Kasumi-1 (cell line): ENCODE results near the gene SLX1A.
"Not testable (repeated sequence)": the region's sequence is repeated elsewhere in the genome, so short reads cannot be mapped to it uniquely, and the experiment has no call there.

Experiments
- DNase-seq, 2 experiments: peaks; one replicate each; lab custom pipeline; 2025; lab: John Stamatoyannopoulos, UW

The SLX1A gene

GRCh38 chr16:30184096-30184890, 9.4 kb upstream of the SLX1A start:
- peak; percentile 57 to 62 for DNase-seq

GRCh38 chr16:30184891-30185682, 8.6 kb upstream of the SLX1A start:
- DNase-seq: no peak

GRCh38 chr16:30185683-30186421, 7.8 kb upstream of the SLX1A start:
- peak; percentile 94 for DNase-seq

- no peak for DNase-seq
Measured at GRCh38 chr16:30186444-30186781, 7.3 kb upstream of the SLX1A start.

- DNase-seq: peak in 1 of 2 experiments; percentile 19
Measured at GRCh38 chr16:30186782-30187555, 6.7 kb upstream of the SLX1A start.

GRCh38 chr16:30187556-30187865, 6.2 kb upstream of the SLX1A start:
- DNase-seq: no peak

GRCh38 chr16:30187971-30188561, 5.6 kb upstream of the SLX1A start:
- no peak for DNase-seq

GRCh38 chr16:30191158-30191557, 2.5 kb upstream of the SLX1A start:
- DNase-seq: not testable (repeated sequence)

GRCh38 chr16:30193098-30193497, 577 bp upstream of the SLX1A start:
- not testable (repeated sequence) for DNase-seq

GRCh38 chr16:30194172-30194925, 674 bp downstream of the SLX1A start:
- not testable (repeated sequence) for DNase-seq

- not testable (repeated sequence) for DNase-seq
Measured at GRCh38 chr16:30197001-30197400, 3.3 kb downstream of the SLX1A start.

- DNase-seq: not testable (repeated sequence)
Measured at GRCh38 chr16:30199049-30199448, 5.4 kb downstream of the SLX1A start, which contains the start of gene SULT1A3. Gene SULT1A3 (plus strand): TSS chr16:30199255. CDS start chr16:30200729, 1,474 bp downstream.

GRCh38 chr16:30199608-30200343, 6.1 kb downstream of the SLX1A start:
- not testable (repeated sequence) for DNase-seq

- not testable (repeated sequence) for DNase-seq
Measured at GRCh38 chr16:30205541-30206236, 12.0 kb downstream of the SLX1A start.

- DNase-seq: not testable (repeated sequence)
Measured at GRCh38 chr16:30206252-30206651, 12.6 kb downstream of the SLX1A start.

GRCh38 chr16:30207063-30207704, 13.5 kb downstream of the SLX1A start:
- DNase-seq: not testable (repeated sequence)

GRCh38 chr16:30209032-30209431, 15.4 kb downstream of the SLX1A start:
- not testable (repeated sequence) for DNase-seq

GRCh38 chr16:30211414-30211813, 17.7 kb downstream of the SLX1A start:
- DNase-seq: not testable (repeated sequence)

- DNase-seq: not testable (repeated sequence)
Measured at GRCh38 chr16:30217082-30217481, 23.4 kb downstream of the SLX1A start.
